Measurements from ENCODE around the gene BPIFB1.

Gene BPIFB1

DNA sequence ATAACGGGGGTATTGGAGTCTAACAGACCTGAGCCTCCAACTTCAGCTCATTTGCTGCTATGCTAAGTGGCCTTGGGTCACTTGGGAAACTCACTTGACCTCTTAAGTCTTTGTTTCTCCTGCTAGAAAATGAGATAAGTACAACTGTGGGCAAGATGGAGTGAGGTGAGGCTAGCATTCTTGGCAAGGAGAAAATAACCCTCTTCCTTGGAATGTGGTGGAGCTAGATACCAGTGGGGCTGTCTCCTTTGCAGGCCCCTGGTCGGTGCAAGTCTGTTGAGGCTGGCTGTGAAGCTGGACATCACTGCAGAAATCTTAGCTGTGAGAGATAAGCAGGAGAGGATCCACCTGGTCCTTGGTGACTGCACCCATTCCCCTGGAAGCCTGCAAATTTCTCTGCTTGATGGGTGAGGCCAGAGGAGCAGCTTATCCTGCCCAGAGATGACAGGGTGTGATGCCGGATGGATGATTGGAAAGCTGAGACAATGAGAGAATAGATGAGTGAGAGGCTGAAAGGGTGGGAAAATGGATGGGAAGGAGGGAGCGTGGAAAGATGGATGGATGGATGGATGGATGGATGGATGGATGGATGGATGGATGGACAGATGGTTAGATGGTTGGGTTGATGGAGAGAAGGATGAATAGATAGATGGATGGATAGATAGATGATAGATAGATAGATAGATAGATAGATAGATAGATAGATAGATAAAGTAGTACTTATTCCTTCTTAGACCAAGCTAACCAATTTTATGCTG is 42.9 kb upstream of the BPIFB1 start:
- H3K27me3 ChIP-seq (ENCODE audit: low read length) = no peaks in the 10 kb centered on the region
- H2AFZ ChIP-seq (ENCODE audit: low read depth, low read length, severe bottlenecking) = no peak overlapping the region
- no peak overlapping the region for H3K9ac ChIP-seq (ENCODE audit: low read length)
- no peak for TF ChIP-seq EZH2phosphoT487 (conservative IDR thresholded peaks at IDR 0.05; ENCODE audit: low read length)
- TF ChIP-seq, protein P1, sequence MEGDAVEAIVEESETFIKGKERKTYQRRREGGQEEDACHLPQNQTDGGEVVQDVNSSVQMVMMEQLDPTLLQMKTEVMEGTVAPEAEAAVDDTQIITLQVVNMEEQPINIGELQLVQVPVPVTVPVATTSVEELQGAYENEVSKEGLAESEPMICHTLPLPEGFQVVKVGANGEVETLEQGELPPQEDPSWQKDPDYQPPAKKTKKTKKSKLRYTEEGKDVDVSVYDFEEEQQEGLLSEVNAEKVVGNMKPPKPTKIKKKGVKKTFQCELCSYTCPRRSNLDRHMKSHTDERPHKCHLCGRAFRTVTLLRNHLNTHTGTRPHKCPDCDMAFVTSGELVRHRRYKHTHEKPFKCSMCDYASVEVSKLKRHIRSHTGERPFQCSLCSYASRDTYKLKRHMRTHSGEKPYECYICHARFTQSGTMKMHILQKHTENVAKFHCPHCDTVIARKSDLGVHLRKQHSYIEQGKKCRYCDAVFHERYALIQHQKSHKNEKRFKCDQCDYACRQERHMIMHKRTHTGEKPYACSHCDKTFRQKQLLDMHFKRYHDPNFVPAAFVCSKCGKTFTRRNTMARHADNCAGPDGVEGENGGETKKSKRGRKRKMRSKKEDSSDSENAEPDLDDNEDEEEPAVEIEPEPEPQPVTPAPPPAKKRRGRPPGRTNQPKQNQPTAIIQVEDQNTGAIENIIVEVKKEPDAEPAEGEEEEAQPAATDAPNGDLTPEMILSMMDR (IDR thresholded peaks at IDR 0.05; ENCODE audit: insufficient read depth, low read length, poor library complexity, severe bottlenecking) = no peak
- H3K9me2 ChIP-seq (replicated peaks; ENCODE audit: insufficient read depth, low read length) = no peaks in the 10 kb centered on the region
- H3K9me3 ChIP-seq (ENCODE audit: insufficient read depth, low read length) = no peaks in the 10 kb centered on the region
- no peak overlapping the region for H3K27ac ChIP-seq (ENCODE audit: low read depth, low read length)
- H3K4me3 ChIP-seq (ENCODE audit: insufficient read depth, low read length, poor library complexity, severe bottlenecking) = no peak overlapping the region
- H3K36me3 ChIP-seq (ENCODE audit: low read length) = no peaks in the 10 kb centered on the region
- no peaks in the 10 kb centered on the region for H3F3A ChIP-seq (ENCODE audit: insufficient read depth)
- H3K4me2 ChIP-seq (ENCODE audit: low read depth, low read length, poor library complexity, severe bottlenecking) = no peak overlapping the region
- H4K20me1 ChIP-seq (ENCODE audit: low read depth, low read length) = no peaks in the 10 kb centered on the region
- no peaks in the 10 kb centered on the region for H3K79me2 ChIP-seq (ENCODE audit: insufficient read depth, low read length)

- Histone ChIP-seq H3K27me3 (ENCODE audit: low read length) (no peaks in the 10 kb centered on the region), H3K9me3 (ENCODE audit: insufficient read depth, low read length) (no peaks in the 10 kb centered on the region), H3K36me3 (ENCODE audit: low read length) (no peaks in the 10 kb centered on the region), H3K9me2 (replicated peaks; ENCODE audit: insufficient read depth, low read length) (no peaks in the 10 kb centered on the region), H3K27ac (ENCODE audit: low read depth, low read length) (no peak overlapping the region), H3K9ac (ENCODE audit: low read length) (no peak overlapping the region), H3K4me3 (ENCODE audit: insufficient read depth, low read length, poor library complexity, severe bottlenecking) (no peak overlapping the region), H3K4me2 (ENCODE audit: low read depth, low read length, poor library complexity, severe bottlenecking) (no peak overlapping the region), H2AFZ (ENCODE audit: low read depth, low read length, severe bottlenecking) (no peak overlapping the region), H3F3A (ENCODE audit: insufficient read depth) (no peaks in the 10 kb centered on the region), H4K20me1 (ENCODE audit: low read depth, low read length) (no peaks in the 10 kb centered on the region), H3K79me2 (ENCODE audit: insufficient read depth, low read length) (no peaks in the 10 kb centered on the region)
- TF ChIP-seq, protein P1 (IDR thresholded peaks at IDR 0.05; ENCODE audit: insufficient read depth, low read length, poor library complexity, severe bottlenecking) = no peak
- TF ChIP-seq EZH2phosphoT487 (conservative IDR thresholded peaks at IDR 0.05; ENCODE audit: low read length) = no peak
These were observed 42.1 kb upstream of the BPIFB1 start for GRCh38 chr20:33240923-33241322.

GRCh38 chr20:33242319-33243100 is 40.5 kb upstream of the BPIFB1 start:
- Histone ChIP-seq H3K27me3 (ENCODE audit: low read length) (no peaks in the 10 kb centered on the region), H3K4me3 (ENCODE audit: insufficient read depth, low read length, poor library complexity, severe bottlenecking) (no peak overlapping the region), H3K36me3 (ENCODE audit: low read length) (no peaks in the 10 kb centered on the region), H3K9ac (ENCODE audit: low read length) (no peak overlapping the region), H3K4me2 (ENCODE audit: low read depth, low read length, poor library complexity, severe bottlenecking) (no peak overlapping the region), H3K9me3 (ENCODE audit: insufficient read depth, low read length) (no peaks in the 10 kb centered on the region), H3K79me2 (ENCODE audit: insufficient read depth, low read length) (no peaks in the 10 kb centered on the region), H3K9me2 (replicated peaks; ENCODE audit: insufficient read depth, low read length) (no peaks in the 10 kb centered on the region), H4K20me1 (ENCODE audit: low read depth, low read length) (no peaks in the 10 kb centered on the region), H2AFZ (ENCODE audit: low read depth, low read length, severe bottlenecking) (no peak overlapping the region), H3F3A (ENCODE audit: insufficient read depth) (no peaks in the 10 kb centered on the region), H3K27ac (ENCODE audit: low read depth, low read length) (no peak overlapping the region)
- TF ChIP-seq EZH2phosphoT487 (conservative IDR thresholded peaks at IDR 0.05; ENCODE audit: low read length) = no peak
- TF ChIP-seq, protein P1 (IDR thresholded peaks at IDR 0.05; ENCODE audit: insufficient read depth, low read length, poor library complexity, severe bottlenecking) = no peak
